Measurements from ENCODE around the gene KIF5B.
"Not testable (repeated sequence)": the region's sequence is repeated elsewhere in the genome, so short reads cannot be mapped to it uniquely, and the experiment has no call there.

The KIF5B gene

GRCh38 chr10:32056136-32057035 lies at the start of gene KIF5B:
KIF5B (minus strand) TSS chr10:32056425; CDS start chr10:32055973, 452 bp downstream.
- peak; percentile 68 to 83 for DNase-seq (ENCODE audit: low read depth in 2 of 2)

GRCh38 chr10:32105782-32106382 lies 49.7 kb upstream of the KIF5B start:
- DNase-seq (ENCODE audit: low read depth in 2 of 2) = no peak

- DNase-seq (ENCODE audit: low read depth in 2 of 2) = no peak
Observed at GRCh38 chr10:32104622-32105509, 48.6 kb upstream of the KIF5B start.

- DNase-seq (ENCODE audit: low read depth in 2 of 2) = no peak
Observed at GRCh38 chr10:32104181-32104580, 48.0 kb upstream of the KIF5B start.

- DNase-seq (ENCODE audit: low read depth in 2 of 2) = no peak
Observed at GRCh38 chr10:32103721-32104120, 47.5 kb upstream of the KIF5B start.

GRCh38 chr10:32098566-32099259 lies 42.5 kb upstream of the KIF5B start:
- DNase-seq (ENCODE audit: low read depth in 2 of 2) = not testable (repeated sequence)

GRCh38 chr10:32095116-32095733 lies 39.0 kb upstream of the KIF5B start:
- DNase-seq (ENCODE audit: low read depth in 2 of 2) = no peak

GRCh38 chr10:32093650-32094049 lies 37.4 kb upstream of the KIF5B start:
- DNase-seq (ENCODE audit: low read depth in 2 of 2) = no peak

GRCh38 chr10:32091046-32091445 lies 34.8 kb upstream of the KIF5B start:
- no peak for DNase-seq (ENCODE audit: low read depth in 2 of 2)

- no peak for DNase-seq (ENCODE audit: low read depth in 2 of 2)
Observed at GRCh38 chr10:32084185-32084851, 28.1 kb upstream of the KIF5B start.

- no peak for DNase-seq (ENCODE audit: low read depth in 2 of 2)
Observed at GRCh38 chr10:32077896-32078485, 21.8 kb upstream of the KIF5B start.

- DNase-seq (ENCODE audit: low read depth in 2 of 2) = no peak
Observed at GRCh38 chr10:32073659-32074058, 17.4 kb upstream of the KIF5B start.

GRCh38 chr10:32073128-32073527 lies 16.9 kb upstream of the KIF5B start:
- no peak for DNase-seq (ENCODE audit: low read depth in 2 of 2)

- no peak for DNase-seq (ENCODE audit: low read depth in 2 of 2)
Observed at GRCh38 chr10:32072025-32072800, 16.0 kb upstream of the KIF5B start.

- DNase-seq (ENCODE audit: low read depth in 2 of 2) = no peak
Observed at GRCh38 chr10:32070645-32071044, 14.4 kb upstream of the KIF5B start.

GRCh38 chr10:32068569-32068968 lies 12.3 kb upstream of the KIF5B start:
- no peak for DNase-seq (ENCODE audit: low read depth in 2 of 2)

- not testable (repeated sequence) for DNase-seq (ENCODE audit: low read depth in 2 of 2)
Observed at GRCh38 chr10:32067931-32068330, 11.7 kb upstream of the KIF5B start.

GRCh38 chr10:32065856-32066255 lies 9.6 kb upstream of the KIF5B start:
- DNase-seq (ENCODE audit: low read depth in 2 of 2) = no peak

- DNase-seq (ENCODE audit: low read depth in 2 of 2) = no peak
Observed at GRCh38 chr10:32061440-32061839, 5.2 kb upstream of the KIF5B start.
